Muscle layer of colon (tissue), 2 donors: ENCODE measurements around the gene NCAPG.
"Not testable (repeated sequence)": the region's sequence is repeated elsewhere in the genome, so short reads cannot be mapped to it uniquely, and the experiment has no call there.

Experiments
- H3K27ac ChIP-seq: one replicate; pipeline ENCODE4 v1.7.0; 2013; ENCODE audit warnings: low read depth, mild to moderate bottlenecking, low read length, moderate library complexity
- H3K27me3 ChIP-seq, 2 donors: one replicate each; pipeline ENCODE4 v1.7.0; 2013; ENCODE audit warnings: low read length in 2 of 2, mild to moderate bottlenecking in 2 of 2; ENCODE audit not compliant: insufficient read depth in 2 of 2, control insufficient read depth in 1 of 2
- H3K36me3 ChIP-seq: one replicate; pipeline ENCODE4 v1.7.0; 2013; ENCODE audit warnings: mild to moderate bottlenecking, low read length; ENCODE audit not compliant: insufficient read depth
- H3K4me1 ChIP-seq: one replicate; pipeline ENCODE4 v1.7.0; 2013; ENCODE audit warnings: mild to moderate bottlenecking, low read length; ENCODE audit not compliant: insufficient read depth
- H3K4me3 ChIP-seq, 2 donors: one replicate each; pipeline ENCODE4 v1.7.0; 2013; ENCODE audit warnings: low read length in 2 of 2, low read depth in 1 of 2, mild to moderate bottlenecking in 1 of 2, moderate library complexity in 1 of 2
- H3K9ac ChIP-seq: one replicate; pipeline ENCODE4 v1.7.0; 2013; ENCODE audit warnings: low read length
- H3K9me3 ChIP-seq: one replicate; pipeline ENCODE4 v1.7.0; 2013; ENCODE audit warnings: mild to moderate bottlenecking, low read length
- donor health status: abdominal sarcoma.
- donor health status: Adenocarcinoma of cecum.

Gene NCAPG

GRCh38 chr4:17807446-17807845, 3.3 kb upstream of the NCAPG start:
- H3K27me3 ChIP-seq: no peaks in the 10 kb centered on the region
- H3K9ac ChIP-seq: peak overlapping the region; percentile 8
- H3K36me3 ChIP-seq: peaks cover 18% of the 10 kb centered on the region
- H3K4me3 ChIP-seq: peak overlapping the region in 1 of 2 donors; percentile 49
- no peaks in the 10 kb centered on the region for H3K9me3 ChIP-seq
- H3K27ac ChIP-seq: no peak overlapping the region
- H3K4me1 ChIP-seq: peaks cover 35% of the 10 kb centered on the region

DNA sequence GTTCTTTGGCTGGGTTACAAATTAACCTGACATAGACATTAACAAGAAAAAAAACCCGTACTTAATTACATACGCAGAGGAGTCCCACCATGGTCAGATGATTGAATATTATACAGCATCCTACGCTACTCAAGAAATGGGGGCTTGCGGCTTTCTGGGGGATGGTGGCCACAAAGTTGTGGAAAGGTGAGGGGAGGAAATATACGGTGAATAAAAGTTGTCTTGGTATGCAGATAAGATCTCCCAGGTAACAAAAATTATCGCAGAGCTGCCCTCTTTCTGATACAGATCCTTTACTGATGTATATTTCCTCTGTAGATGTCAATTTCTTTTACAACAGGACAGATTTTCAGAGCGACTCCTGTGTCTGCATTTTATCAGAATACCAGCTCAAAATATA, 1.1 kb upstream of the NCAPG start:
- H3K27me3 ChIP-seq: no peaks in the 10 kb centered on the region
- peaks cover under 1% of the 10 kb centered on the region for H3K36me3 ChIP-seq
- peak overlapping the region; percentile 82 to 84 for H3K4me3 ChIP-seq
- H3K9me3 ChIP-seq: no peaks in the 10 kb centered on the region
- H3K4me1 ChIP-seq: peaks cover 35% of the 10 kb centered on the region
- peak overlapping the region; percentile 85 for H3K9ac ChIP-seq
- peak overlapping the region; percentile 94 for H3K27ac ChIP-seq

DNA sequence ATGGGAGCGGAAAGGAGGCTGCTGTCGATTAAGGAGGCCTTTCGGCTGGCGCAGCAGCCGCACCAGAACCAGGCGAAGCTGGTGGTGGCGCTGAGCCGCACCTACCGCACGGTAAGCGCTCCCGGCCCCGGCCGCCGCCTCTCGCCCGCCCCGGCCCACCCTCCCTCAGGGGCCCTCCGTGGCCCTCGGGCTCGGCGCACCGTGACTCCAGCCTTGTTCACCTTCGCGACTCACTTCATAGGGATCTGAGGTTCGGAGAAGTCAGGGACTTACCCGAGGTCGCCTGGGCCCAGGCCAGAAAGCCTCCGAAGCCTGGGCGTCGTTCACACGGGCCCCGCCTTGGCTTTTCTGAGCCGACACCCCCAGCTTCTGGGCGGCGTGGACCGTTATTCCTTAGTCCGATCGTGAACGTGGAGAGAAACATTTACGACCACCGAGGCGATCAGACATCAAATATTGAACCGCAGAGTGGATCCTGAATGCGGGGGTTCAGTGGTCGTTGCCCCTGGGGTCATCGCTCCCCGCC, 362 bp downstream of the NCAPG start:
- no peaks in the 10 kb centered on the region for H3K27me3 ChIP-seq
- no peak overlapping the region for H3K27ac ChIP-seq
- H3K4me3 ChIP-seq: peak overlapping the region; percentile 44 to 59
- peaks cover 34% of the 10 kb centered on the region for H3K4me1 ChIP-seq
- no peaks in the 10 kb centered on the region for H3K9me3 ChIP-seq
- no peaks in the 10 kb centered on the region for H3K36me3 ChIP-seq
- no peak overlapping the region for H3K9ac ChIP-seq

DNA sequence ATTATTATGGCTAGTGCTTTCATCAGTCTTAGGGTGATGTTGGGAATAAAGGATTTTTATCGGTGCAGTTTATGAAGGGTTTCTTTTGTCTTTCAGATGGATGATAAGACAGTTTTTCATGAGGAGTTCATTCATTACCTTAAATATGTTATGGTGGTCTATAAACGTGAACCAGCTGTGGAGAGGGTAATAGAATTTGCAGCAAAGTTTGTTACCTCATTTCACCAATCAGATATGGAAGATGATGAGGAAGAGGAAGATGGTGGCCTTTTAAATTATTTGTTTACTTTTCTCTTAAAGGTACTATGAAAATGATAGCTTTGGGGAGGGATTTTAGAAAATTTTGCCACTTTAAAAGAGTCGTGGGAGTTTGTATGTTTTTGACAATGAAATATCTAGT, 1.3 kb downstream of the NCAPG start:
- no peak overlapping the region for H3K4me3 ChIP-seq
- no peak overlapping the region for H3K27ac ChIP-seq
- no peaks in the 10 kb centered on the region for H3K9me3 ChIP-seq
- H3K36me3 ChIP-seq: no peaks in the 10 kb centered on the region
- H3K9ac ChIP-seq: no peak overlapping the region
- H3K4me1 ChIP-seq: peaks cover 26% of the 10 kb centered on the region
- no peaks in the 10 kb centered on the region for H3K27me3 ChIP-seq

- Histone ChIP-seq H3K27ac (no peak overlapping the region), H3K27me3 (no peaks in the 10 kb centered on the region), H3K4me3 (no peak overlapping the region), H3K36me3 (no peaks in the 10 kb centered on the region), H3K9ac (no peak overlapping the region), H3K4me1 (peaks cover 19% of the 10 kb centered on the region), H3K9me3 (no peaks in the 10 kb centered on the region)
Measured at GRCh38 chr4:17812801-17813200, 2.0 kb downstream of the NCAPG start.

DNA sequence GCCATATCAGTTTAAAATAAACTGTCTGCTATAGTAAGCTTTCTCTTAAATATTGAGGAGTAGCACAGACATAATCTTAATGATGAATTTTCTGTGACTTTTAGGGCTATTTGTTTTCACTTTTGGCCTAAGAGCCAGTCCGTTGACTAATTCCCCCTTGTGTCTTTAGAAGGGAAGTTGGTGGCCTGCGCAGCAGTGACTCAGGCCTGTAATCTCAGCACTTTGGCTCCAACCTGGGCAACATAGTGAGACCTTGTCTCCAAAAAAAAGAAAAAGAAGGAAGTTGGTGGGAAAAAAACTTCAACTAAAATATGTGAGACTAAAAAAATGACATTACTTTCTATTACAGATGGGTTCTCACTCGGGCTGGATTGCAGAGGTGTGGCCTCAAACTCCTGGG, 3.4 kb downstream of the NCAPG start:
- Histone ChIP-seq H3K4me1 (peaks cover 6% of the 10 kb centered on the region), H3K9me3 (no peaks in the 10 kb centered on the region), H3K36me3 (no peaks in the 10 kb centered on the region), H3K27me3 (no peaks in the 10 kb centered on the region), H3K27ac (no peak overlapping the region), H3K9ac (no peak overlapping the region), H3K4me3 (no peak overlapping the region)

DNA sequence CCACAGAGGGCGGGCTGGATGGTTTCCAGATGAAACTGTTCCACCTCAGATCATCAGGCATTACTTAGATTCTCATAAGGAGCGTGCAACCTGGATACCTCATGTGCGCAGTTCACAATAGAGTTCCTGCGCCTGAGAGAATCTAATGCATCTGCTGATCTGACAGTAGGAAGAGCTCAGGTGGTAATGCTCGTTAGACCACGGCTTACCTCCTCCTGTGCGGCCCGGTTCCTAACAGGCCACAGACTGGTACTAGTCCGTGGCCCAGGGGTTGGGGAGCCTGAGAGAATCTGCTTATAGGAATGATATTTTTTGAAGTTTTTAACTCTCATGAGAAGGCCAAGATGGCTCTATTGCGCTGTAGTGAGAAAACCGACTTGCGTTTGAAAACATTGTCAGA, 5.4 kb downstream of the NCAPG start:
- no peaks in the 10 kb centered on the region for H3K27me3 ChIP-seq
- no peaks in the 10 kb centered on the region for H3K4me1 ChIP-seq
- H3K4me3 ChIP-seq: no peak overlapping the region
- H3K9me3 ChIP-seq: no peaks in the 10 kb centered on the region
- no peaks in the 10 kb centered on the region for H3K36me3 ChIP-seq
- H3K27ac ChIP-seq: no peak overlapping the region
- H3K9ac ChIP-seq: no peak overlapping the region

DNA sequence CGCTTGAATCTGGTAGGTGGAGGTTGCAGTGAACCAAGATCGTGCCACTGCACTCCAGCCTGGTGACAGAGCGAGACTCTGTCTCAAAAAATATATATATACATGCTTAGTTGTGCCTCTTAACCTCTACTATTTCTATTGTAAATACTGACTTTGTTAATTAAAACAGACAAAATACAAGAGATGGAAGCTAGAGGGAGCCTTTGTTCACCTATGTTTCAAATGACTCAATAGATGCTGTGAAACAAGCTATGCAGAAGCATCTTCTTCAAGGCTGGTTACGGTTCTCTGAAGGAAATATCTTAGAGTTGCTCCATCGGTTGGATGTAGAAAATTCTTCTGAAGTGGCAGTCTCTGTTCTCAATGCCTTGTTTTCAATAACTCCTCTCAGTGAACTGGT, 6.2 kb downstream of the NCAPG start:
- H3K9ac ChIP-seq: no peak overlapping the region
- H3K27ac ChIP-seq: no peak overlapping the region
- H3K9me3 ChIP-seq: no peaks in the 10 kb centered on the region
- no peak overlapping the region for H3K4me3 ChIP-seq
- H3K36me3 ChIP-seq: no peaks in the 10 kb centered on the region
- no peaks in the 10 kb centered on the region for H3K27me3 ChIP-seq
- no peaks in the 10 kb centered on the region for H3K4me1 ChIP-seq

- Histone ChIP-seq H3K4me3 (no peak overlapping the region), H3K9ac (no peak overlapping the region), H3K36me3 (no peaks in the 10 kb centered on the region), H3K9me3 (no peaks in the 10 kb centered on the region), H3K27me3 (no peaks in the 10 kb centered on the region), H3K27ac (no peak overlapping the region), H3K4me1 (no peaks in the 10 kb centered on the region)
Measured at GRCh38 chr4:17823871-17824669, 13.3 kb downstream of the NCAPG start.

GRCh38 chr4:17846266-17846665, 35.5 kb downstream of the NCAPG start:
- no peaks in the 10 kb centered on the region for H3K9me3 ChIP-seq
- no peak overlapping the region for H3K27ac ChIP-seq
- no peaks in the 10 kb centered on the region for H3K36me3 ChIP-seq
- no peak overlapping the region for H3K9ac ChIP-seq
- H3K4me3 ChIP-seq: no peak overlapping the region
- H3K27me3 ChIP-seq: no peaks in the 10 kb centered on the region
- no peaks in the 10 kb centered on the region for H3K4me1 ChIP-seq

GRCh38 chr4:17850295-17850694, 39.5 kb downstream of the NCAPG start:
- H3K9ac ChIP-seq, H3K4me3 ChIP-seq, H3K9me3 ChIP-seq, H3K27me3 ChIP-seq, H3K27ac ChIP-seq, H3K4me1 ChIP-seq, H3K36me3 ChIP-seq: not testable (repeated sequence)

DNA sequence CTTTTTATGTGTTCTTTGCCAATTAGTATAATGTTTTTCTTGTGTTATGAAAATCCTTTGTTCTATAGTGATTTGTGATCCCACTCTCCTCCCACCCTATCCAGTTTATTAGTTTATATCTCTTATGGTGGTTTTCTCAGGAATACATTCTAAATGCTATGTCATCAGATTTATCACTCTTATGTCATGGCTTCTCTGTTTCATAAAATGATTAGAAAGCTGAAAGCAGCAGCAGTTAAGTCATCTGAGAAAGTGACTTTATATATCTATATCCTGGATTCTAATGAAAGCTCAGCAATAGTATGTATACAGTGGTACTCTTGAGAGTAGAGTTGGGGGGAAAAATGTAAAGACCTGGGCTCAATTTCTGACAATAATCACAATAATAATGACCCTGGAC, 41.2 kb downstream of the NCAPG start:
- H3K27me3 ChIP-seq: no peaks in the 10 kb centered on the region
- H3K4me1 ChIP-seq: no peaks in the 10 kb centered on the region
- no peak overlapping the region for H3K9ac ChIP-seq
- H3K4me3 ChIP-seq: no peak overlapping the region
- H3K27ac ChIP-seq: no peak overlapping the region
- no peaks in the 10 kb centered on the region for H3K9me3 ChIP-seq
- no peaks in the 10 kb centered on the region for H3K36me3 ChIP-seq
